Activated effector memory CD4-positive, alpha-beta T cell treated with anti-CD3 and anti-CD28 coated beads, Interleukin-2, amount 50 U/mL, for 16 hours (primary cell): ENCODE results near the gene ZNF680.
"Not testable (repeated sequence)": the region's sequence is repeated elsewhere in the genome, so short reads cannot be mapped to it uniquely, and the experiment has no call there.

Source experiments
- DNase-seq: peaks from one replicate; pipeline ENCODE4 v3.0.0-alpha.2; 2020

Gene ZNF680

GRCh38 chr7:64562626-64563278 is at the start of gene ZNF680:
Gene ZNF680 (minus strand): TSS chr7:64563071. CDS start chr7:64562954, 117 bp downstream.
- peak; percentile 95 for DNase-seq

DNA sequence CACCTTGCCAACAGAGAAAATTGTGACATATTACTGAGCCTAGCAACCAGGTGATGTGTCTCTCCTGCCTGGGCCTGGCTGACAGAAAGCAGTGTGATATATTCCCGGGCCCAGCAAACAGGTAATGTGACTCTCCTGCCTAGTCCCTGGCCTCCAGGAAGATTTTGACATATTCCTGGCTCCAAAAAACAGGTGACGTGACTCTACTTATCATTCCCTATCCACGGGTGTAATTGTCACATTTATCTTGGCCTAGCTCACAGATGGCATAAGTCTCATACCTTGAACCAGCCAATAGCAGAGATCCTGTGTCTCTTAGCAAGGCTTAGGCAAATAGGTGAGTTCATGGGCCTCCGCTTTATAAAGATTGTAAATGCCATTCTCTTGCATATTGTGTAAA is 49.6 kb upstream of the ZNF680 start:
- no peak for DNase-seq

- no peak for DNase-seq
Observed at GRCh38 chr7:64611717-64612116, 48.8 kb upstream of the ZNF680 start.

- DNase-seq, result no peak
Observed at GRCh38 chr7:64610997-64611396, 48.1 kb upstream of the ZNF680 start.

- DNase-seq, result no peak
Observed at GRCh38 chr7:64608116-64608910, 45.4 kb upstream of the ZNF680 start.

DNA sequence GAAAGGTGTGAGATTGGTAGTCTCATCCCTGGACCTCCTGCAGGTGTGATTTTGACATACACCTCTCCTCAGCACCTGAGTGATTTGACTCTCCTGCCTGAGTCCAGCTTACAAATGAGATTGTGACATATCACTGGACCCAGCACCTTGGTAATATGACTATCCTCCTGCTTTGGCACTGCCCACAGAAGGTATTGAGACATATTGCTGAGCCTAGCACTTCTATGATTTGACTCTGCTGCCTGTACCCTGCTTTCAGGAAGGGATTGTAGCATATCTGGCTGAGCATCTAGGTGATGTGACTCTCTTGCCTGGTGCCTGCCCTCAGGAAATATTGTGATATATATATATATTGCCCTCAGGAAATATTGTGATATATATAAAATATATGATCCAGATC is 43.5 kb upstream of the ZNF680 start:
- no peak for DNase-seq

DNA sequence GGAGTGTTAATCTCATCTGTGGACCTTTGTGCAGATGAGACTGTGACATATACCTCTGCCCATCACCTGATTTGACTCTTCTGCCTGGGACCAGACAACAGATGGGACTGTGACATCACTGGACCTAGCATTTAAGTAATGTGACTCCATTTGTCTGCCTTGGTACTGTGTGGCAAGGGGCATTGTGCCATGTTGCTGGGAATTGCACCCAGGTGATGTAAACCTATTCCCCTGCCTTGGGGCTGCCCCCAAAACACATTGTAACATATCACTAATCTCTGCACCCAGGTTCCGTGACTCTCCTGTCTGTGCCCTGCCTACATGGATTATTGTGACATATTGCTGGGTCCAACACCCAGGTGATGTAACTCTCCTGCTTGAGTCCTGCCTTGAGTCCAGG is 40.4 kb upstream of the ZNF680 start:
- no peak for DNase-seq

GRCh38 chr7:64602518-64602917 is 39.6 kb upstream of the ZNF680 start:
- DNase-seq, result no peak

DNA sequence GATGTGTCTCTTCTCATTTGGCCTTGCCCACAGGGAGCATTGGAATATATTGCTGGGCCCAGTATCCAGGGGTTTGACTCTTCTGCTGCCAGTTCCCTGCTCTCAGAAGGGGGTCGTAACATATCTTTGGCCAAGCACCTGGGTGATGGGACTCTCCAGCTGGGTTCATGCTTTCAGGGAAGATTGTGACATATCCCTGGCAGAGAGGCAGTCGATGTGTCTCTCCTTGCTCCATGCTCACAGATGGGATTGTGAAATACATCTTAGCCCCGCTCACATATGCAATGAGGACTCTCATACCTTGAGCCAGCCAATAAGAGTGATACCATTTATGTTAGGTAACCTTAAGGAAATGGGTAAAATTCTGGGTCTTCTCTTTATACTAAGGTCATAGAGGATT is 39.2 kb upstream of the ZNF680 start:
- DNase-seq, result no peak

DNA sequence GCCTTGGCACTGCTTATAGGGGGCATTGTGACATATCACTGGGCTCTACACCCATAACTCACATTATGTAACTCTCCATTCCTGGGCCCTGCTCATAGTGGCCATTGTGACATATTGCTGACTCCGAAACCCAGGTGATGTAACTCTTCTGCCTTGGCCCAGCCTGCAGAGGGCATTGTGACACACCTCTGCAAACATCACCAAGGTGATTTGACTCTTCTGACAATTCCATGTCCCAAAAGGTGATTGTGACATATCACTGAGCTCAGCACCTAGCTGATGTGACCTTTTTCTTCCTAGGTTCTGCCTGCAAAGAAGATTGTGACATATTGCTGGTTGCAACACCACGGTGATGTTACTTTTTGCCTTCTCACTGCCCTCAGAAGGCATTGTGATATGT is 36.5 kb upstream of the ZNF680 start:
- no peak for DNase-seq

DNA sequence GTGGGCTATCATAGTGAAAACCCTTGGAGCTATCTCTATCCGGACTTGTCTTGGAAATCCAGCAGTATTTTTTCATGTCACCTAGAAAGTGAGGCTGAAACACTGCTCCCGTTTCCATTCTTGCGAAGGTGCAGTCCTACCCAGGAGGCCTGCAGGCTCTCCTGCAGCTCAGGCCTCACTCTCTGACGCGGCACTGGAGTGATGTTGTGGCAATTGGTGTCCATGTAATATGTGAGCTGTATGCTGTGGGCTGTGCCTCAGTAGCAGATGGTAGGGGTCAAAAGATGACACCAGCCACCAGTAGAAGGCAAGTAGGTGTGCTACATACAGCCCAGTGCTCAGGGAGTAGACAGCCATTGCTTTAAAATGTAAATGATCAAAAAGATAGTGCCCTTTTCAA is 28.1 kb upstream of the ZNF680 start:
- no peak for DNase-seq

- no peak for DNase-seq
Observed at GRCh38 chr7:64581926-64582894, 19.3 kb upstream of the ZNF680 start.

DNA sequence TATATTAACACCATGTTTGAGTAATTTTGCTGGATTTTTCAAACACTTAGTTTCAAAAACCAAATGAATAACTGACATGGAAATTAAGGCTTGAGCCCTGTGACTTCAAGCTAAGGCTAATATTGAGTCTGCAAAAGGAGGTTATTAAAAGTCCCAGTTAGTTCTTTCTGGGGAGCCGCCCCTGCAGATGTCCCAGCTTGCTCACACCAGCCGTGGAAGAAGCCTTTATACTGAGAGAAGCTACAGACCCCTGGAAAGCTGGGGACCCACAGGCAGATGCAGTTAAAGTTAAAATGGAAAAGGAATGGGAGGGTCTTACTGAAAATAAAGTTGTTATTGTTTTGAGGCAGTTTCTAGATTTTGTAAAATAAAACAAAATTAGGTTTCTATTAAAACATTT is 18.5 kb upstream of the ZNF680 start:
- no peak for DNase-seq

DNA sequence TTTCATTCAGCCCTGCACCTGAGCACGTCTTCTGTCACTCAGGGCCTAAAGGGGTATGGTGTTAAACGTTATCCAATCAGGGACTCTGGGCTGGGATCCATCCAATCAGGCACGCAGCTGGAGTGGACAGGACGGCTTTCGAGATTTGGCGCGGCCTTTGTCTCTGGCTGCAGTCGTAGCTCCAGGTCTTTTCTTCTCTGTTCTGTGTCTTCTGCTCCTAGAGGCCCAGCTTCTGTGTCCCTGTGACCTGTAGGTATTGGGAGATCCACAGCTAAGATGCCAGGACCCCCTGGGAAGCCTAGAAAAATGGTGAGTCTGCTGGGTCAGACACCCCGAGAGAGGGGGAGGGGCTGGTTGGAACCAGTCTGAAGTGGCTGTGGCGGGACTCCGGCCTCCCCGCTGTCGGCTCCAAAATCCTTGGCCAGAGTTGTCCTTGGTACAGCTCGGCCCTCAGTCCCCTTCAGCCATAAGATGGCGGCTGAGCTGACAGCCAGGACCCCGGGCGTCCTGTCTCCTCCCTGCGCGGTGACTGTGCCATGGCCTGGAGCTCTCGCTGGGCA is 11.7 kb upstream of the ZNF680 start:
- no peak for DNase-seq

DNA sequence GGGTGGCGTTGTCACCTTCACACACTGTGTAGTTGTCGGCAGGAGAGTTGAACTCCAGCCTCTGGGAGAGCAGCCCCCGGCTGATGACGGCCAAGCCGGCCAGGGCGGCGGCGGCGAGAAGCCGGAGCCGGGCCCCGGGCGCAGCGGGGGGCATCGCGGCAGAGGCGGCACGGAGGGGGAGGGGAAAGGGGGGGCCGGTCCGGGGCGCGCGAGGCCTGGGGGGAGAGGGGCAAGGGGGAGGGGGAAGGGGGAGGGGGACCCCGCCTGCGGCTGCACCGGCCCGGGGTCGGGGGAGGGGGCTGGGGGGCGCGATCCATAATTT is 7.4 kb upstream of the ZNF680 start:
- DNase-seq, result not testable (repeated sequence)

DNA sequence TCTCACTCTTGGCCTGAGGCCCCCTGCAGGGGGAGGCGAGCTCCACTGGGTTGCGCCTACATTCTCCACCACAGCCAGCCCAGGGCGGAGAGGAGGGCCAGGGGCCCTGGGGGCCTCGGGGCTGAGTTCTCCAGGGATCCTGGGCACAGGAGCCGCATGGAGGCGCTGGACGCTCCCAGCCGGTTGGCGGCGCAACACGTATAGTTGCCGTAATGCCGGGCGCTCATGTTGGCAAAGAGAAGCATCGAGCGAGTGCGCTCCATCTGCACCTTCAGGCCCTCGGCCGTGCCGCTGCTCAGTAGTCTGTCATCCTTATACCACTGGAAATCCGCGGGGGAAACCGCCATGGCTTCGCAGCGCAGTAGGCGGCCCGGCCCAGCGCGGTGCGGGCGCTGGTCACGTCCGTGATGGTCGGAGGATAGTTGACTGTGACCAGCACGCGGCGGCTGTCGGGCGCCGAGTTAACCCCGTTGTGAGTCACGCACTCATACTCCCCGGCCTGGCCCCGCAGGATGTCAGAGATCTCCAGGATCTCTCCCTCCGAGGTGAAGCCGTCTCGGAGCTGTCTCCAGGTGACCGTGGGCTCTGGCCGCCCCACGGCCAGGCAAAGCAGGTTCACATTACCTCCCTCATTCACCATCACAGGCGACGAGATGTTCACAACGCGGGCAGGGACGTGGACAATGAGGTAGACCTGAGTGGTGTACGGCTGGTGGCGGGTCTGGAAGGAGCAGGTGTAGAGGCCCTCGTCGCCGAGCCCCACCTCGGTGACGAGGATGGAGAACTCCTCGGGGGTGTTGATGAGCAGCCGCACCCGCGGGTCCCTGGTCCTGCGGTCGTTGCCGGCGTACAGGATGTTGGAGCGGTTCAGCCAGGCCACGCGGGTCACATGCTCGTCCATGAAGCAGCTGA is 6.8 kb upstream of the ZNF680 start:
- DNase-seq, result peak; percentile 75

DNA sequence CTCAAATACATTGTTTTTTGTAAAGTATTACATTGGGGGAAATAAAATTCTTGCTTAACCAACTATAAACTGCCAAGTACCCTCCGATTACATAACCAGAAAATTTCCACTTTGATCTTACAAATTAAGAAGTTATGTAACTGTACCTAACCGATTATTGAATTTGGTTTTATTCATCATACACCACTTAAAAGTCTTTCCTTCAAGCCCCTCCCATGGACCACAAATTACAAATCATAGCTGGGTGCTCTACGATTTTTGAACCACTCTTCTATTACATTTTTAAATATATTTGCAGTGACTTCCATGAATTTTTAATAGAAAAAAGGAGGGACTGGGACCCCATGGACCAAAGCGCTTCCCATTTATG is 630 bp downstream of the ZNF680 start:
- no peak for DNase-seq

DNA sequence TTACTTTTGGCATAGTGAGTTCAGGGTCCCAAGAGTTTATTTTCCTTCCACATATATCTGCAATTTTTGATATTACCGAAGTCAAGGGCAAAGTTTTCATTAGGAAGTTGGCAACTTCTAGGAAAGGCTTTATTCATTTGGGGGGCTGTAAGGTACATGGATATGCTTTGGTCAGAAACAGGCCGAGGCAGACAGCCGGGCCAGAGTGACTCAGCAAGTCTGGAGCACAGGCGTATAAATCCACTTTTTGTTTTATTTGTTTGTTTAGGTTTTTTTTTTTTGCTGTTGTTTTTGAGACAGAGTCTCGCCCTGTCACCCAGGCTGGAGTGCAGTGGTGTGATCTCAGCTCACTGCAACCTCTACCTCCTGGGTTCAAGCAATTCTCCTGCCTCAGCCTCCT is 3.7 kb downstream of the ZNF680 start:
- no peak for DNase-seq

DNA sequence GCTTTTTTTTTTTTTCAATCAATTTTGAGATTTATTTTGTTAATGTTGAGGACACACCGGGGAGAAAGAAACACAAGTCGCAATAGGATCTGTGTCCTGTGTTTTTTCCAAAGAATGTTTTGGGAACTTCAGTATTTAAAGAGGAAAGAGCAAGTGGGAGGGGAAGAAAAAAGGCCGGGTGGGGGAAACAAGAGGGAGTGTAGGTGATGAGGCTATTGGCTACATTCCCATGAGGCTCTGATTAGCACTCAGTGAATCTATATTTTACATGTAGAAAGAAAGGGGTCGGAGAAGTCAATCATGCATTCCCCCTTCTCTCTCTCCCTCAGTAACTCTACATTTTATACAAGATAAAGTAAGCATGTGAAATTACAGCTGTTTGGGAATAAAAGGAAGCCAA is 4.1 kb downstream of the ZNF680 start:
- no peak for DNase-seq

- no peak for DNase-seq
Observed at GRCh38 chr7:64558323-64558705, 4.6 kb downstream of the ZNF680 start.

DNA sequence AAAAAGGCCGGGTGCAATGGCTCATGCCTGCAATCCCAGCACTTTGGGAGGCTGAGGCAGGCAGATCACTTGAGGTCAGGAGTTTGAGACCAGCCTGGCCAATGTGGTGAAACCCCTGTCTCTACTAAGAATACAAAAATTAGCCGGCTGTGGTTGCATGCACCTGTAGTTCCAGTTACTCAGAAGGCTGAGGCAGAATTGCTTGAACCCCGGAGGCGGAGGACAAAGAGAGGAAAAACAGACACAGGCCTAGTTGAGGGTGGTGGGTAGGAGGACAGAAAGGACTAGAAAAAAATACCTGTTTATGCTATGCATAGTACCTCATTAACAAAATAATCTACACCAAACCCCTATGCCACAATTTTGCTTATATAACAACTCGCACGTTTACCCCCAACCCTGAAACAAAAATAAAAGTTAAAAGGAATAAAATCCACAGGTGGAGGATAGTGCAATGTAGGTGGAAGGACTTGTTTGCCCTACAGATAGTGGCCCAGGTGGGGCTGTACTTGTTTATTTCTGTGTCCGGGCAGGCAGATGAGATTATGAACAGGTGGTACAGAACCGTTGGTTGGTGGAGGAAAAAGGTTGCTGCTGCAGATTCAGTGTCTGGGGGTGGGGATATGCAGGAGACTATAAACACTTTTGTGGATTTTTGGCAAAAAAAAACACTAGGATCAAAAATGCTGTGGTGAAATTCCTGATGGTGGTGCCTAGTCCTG is 5.1 kb downstream of the ZNF680 start:
- DNase-seq, result no peak

- DNase-seq, result no peak
Observed at GRCh38 chr7:64555046-64555445, 7.8 kb downstream of the ZNF680 start.
